K562 (cell line): ENCODE results near the gene WDR91. TPM values are rescaled to one million over a fixed set of nuclear protein-coding genes. Genes with fewer than 3 reads are reported as not detected.

ENCODE experiments used
- BRD4 ChIP-seq: fragments of 200-600 bp; sonication (generic); IDR thresholded peaks from 2 replicates; pipeline ENCODE4 v1.6.1; 2017; ENCODE audit warnings: inconsistent platforms
- C11orf30 ChIP-seq: fragments of 450-650 bp; IDR thresholded peaks from 2 replicates; pipeline ENCODE4 v1.6.1; 2016; ENCODE audit warnings: low read depth, mild to moderate bottlenecking
- ETV6 ChIP-seq, 3 experiments: fragments of 150-350 bp in 1 of 3; sonication (generic) in 1 of 3; formaldehyde crosslinking in 1 of 3; IDR thresholded peaks; 2 replicates each; pipeline versions ENCODE4 v1.6.1 to v1.8.0; 2014 to 2022; ENCODE audit warnings: borderline replicate concordance in 2 of 3, low read depth in 2 of 3, antibody characterized with exemption in 1 of 3, low read length in 1 of 3, mild to moderate bottlenecking in 1 of 3, missing genetic modification reagents in 1 of 3
- HDGF ChIP-seq: fragments of 450-650 bp; IDR thresholded peaks from 2 replicates; pipeline ENCODE4 v1.6.1; 2016
- HNRNPK ChIP-seq: fragments of 200-400 bp; formaldehyde crosslinking; IDR thresholded peaks from one replicate; pipeline ENCODE4 v1.6.1; 2018; ENCODE audit warnings: mild to moderate bottlenecking, low read depth, low read length; ENCODE audit not compliant: poor library complexity, severe bottlenecking
- KAT7 ChIP-seq: sonication (generic); formaldehyde crosslinking; IDR thresholded peaks from 2 replicates; pipeline ENCODE4 v1.8.0; 2022; ENCODE audit warnings: missing genetic modification reagents, mild to moderate bottlenecking, borderline replicate concordance
- MAX ChIP-seq: sonication (generic); formaldehyde crosslinking; IDR thresholded peaks from 2 replicates; pipeline ENCODE4 v1.9.0; 2022; ENCODE audit warnings: mild to moderate bottlenecking, missing genetic modification reagents
- MED1 ChIP-seq: sonication (generic); formaldehyde crosslinking; IDR thresholded peaks from 2 replicates; pipeline ENCODE4 v1.8.1; 2023; ENCODE audit warnings: missing genetic modification reagents, borderline replicate concordance
- MTA2 ChIP-seq: fragments of 450-650 bp; IDR thresholded peaks from 2 replicates; pipeline ENCODE4 v1.6.1; 2016; ENCODE audit warnings: low read depth
- MYC ChIP-seq, 2 experiments: fragments of 250-450 bp in 1 of 2; sonication (Bioruptor Pico) in 1 of 2; IDR thresholded peaks; 2 replicates each; pipeline versions ENCODE4 v1.5.1 to v1.6.1; 2012 to 2021; ENCODE audit warnings: low read depth in 2 of 2, borderline replicate concordance in 1 of 2, improper control_type of control experiment in 1 of 2, low read length in 1 of 2, mild to moderate bottlenecking in 1 of 2, moderate library complexity in 1 of 2
- PATZ1 ChIP-seq: fragments of 250-450 bp; sonication (Bioruptor Pico); IDR thresholded peaks from 2 replicates; pipeline ENCODE4 v1.5.0; 2020; ENCODE audit warnings: mild to moderate bottlenecking, borderline replicate concordance
- PRMT5 ChIP-seq: sonication (generic); formaldehyde crosslinking; IDR thresholded peaks from 2 replicates; pipeline ENCODE4 v1.5.0; 2020; ENCODE audit warnings: missing genetic modification reagents
- RUNX1 ChIP-seq: sonication (generic); IDR thresholded peaks from 2 replicates; pipeline ENCODE4 v1.6.1; 2016; ENCODE audit warnings: antibody characterized with exemption, low read depth
- SRSF1 ChIP-seq: fragments of 200-400 bp; formaldehyde crosslinking; IDR thresholded peaks from 2 replicates; pipeline ENCODE4 v1.6.1; 2017; ENCODE audit warnings: mild to moderate bottlenecking, low read depth, low read length, moderate library complexity
- USF1 ChIP-seq: sonication (generic); formaldehyde crosslinking; IDR thresholded peaks from 2 replicates; pipeline ENCODE4 v1.9.0; 2022; ENCODE audit warnings: mild to moderate bottlenecking, missing genetic modification reagents
- ZBTB1 ChIP-seq: sonication (generic); formaldehyde crosslinking; IDR thresholded peaks from 2 replicates; pipeline ENCODE4 v1.8.1; 2023; ENCODE audit warnings: missing genetic modification reagents, low read depth, mild to moderate bottlenecking, borderline replicate concordance
- ZBTB11 ChIP-seq, 3 experiments: fragments of 200-800 bp in 1 of 3; fragments of 250-450 bp in 1 of 3; fragments of 450-650 bp in 1 of 3; sonication (Bioruptor Pico) in 1 of 3; sonication (Bioruptor generic) in 1 of 3; formaldehyde crosslinking in 1 of 3; IDR thresholded peaks; 2 replicates each; pipeline versions ENCODE4 v1.6.1 to v1.8.0; 2016 to 2022; ENCODE audit warnings: mild to moderate bottlenecking in 2 of 3, missing genetic modification characterization in 2 of 3, missing compliant biosample characterization in 1 of 3, moderate library complexity in 1 of 3
- ZNF134 ChIP-seq: fragments of 250-450 bp; sonication (Bioruptor Pico); conservative IDR thresholded peaks from 2 replicates; pipeline ENCODE4 v1.4.0; 2020
- ZNF140 ChIP-seq: fragments of 250-450 bp; sonication (Bioruptor Pico); IDR thresholded peaks from 2 replicates; pipeline ENCODE4 v1.8.0; 2021; ENCODE audit warnings: moderate library complexity, mild to moderate bottlenecking, inconsistent platforms
- polyA plus RNA-seq, 8 experiments: library from polyadenylated mRNA; depleted of rRNA in 4 of 8; stranded (reverse) in 5 of 8; unstranded in 3 of 8; fragments of >200 nt; fragmentation: Nextera tagmentation in 2 of 8; fragmentation: Illumina TruSeq in 1 of 8; extraction: Ambion mirVana in 2 of 8; extraction: Trizol in 1 of 8; gene quantifications; 2 replicates each; pipeline versions ENCODE4 v1.2.1 to v1.2.3, GENCODE V29; 2011 to 2014; ENCODE audit warnings: inconsistent platforms in 1 of 8, missing spikeins in 1 of 8
- total RNA-seq, 7 experiments: library from RNA; depleted of rRNA in 6 of 7; stranded (reverse); fragments of >200 nt in 6 of 7; fragmentation: Illumina TruSeq in 2 of 7; extraction: Trizol in 2 of 7; gene quantifications; 2 replicates each; pipeline versions ENCODE4 v1.2.1 to v1.2.3, GENCODE V29; 2011 to 2021; ENCODE audit warnings: low replicate concordance in 1 of 7

WDR91 gene
- total and polyA plus RNA-seq, 9 of the 15 experiments (the other 6 are each of a cell fraction or from before 2014, with no cell fraction given) = 1.9 to 18.2 (median 9.8) TPM

- TF ChIP-seq MED1 (CRISPR knock-in tag) (0 out of 2 replicates have a peak, but pooled peaks have one; percentile 18), MYC (IDR thresholded peaks at IDR 0.05; ENCODE audit: low read depth, low read length) (no peak), MYC (CRISPR knock-in tag; IDR thresholded peaks at IDR 0.05; ENCODE audit: borderline replicate concordance, low read depth) (no peak), SRSF1 (no peak), ZBTB11 (CRISPR knock-in tag; IDR thresholded peaks at IDR 0.05) (no peak), PRMT5 (CRISPR knock-in tag) (no peak), HDGF (no peak), HNRNPK (no peak), USF1 (CRISPR knock-in tag) (no peak), MAX (no peak), ETV6 (IDR thresholded peaks at IDR 0.05; ENCODE audit: borderline replicate concordance in 1 of 2, low read depth in 2 of 2, low read length in 1 of 2) (no peak), ETV6 (CRISPR knock-in tag; IDR thresholded peaks at IDR 0.05; ENCODE audit: borderline replicate concordance) (0 out of 2 replicates have a peak, but pooled peaks have one; percentile 16), BRD4 (no peak), MTA2 (no peak), ZNF140 (CRISPR knock-in tag) (no peak), ZNF134 (no peak), PATZ1 (CRISPR knock-in tag) (no peak), KAT7 (CRISPR knock-in tag) (no peak), ZBTB1 (CRISPR knock-in tag) (no peak), C11orf30 (no peak), RUNX1 (no peak)
Observed at GRCh38 chr7:135168489-135169140, 42.7 kb downstream of the WDR91 start (continued).
